GM13976 (cell line): ENCODE measurements around the gene ADD3.

Experiments
- DNase-seq: peaks from one replicate; pipeline ENCODE4 v3.0.0; 2012; ENCODE audit warnings: low spot score
- in situ Hi-C: fragments of 300-500 bp; cut with MboI; formaldehyde crosslinking; loops from one replicate; pipeline ENCODE4 v1.12.0; 2022; ENCODE audit warnings: low sequenced_read_pairs, mixed read lengths, inconsistent platforms; ENCODE audit not compliant: unreplicated experiment
- TF ChIP-seq, protein P1 (sequence below): IDR thresholded peaks from 2 replicates; pipeline ENCODE4 v1.5.1; 2012; ENCODE audit warnings: borderline replicate concordance, mild to moderate bottlenecking; ENCODE audit not compliant: insufficient read depth; ENCODE audit errors: extremely low read depth, missing control alignments, control extremely low read depth

Gene ADD3

DNA sequence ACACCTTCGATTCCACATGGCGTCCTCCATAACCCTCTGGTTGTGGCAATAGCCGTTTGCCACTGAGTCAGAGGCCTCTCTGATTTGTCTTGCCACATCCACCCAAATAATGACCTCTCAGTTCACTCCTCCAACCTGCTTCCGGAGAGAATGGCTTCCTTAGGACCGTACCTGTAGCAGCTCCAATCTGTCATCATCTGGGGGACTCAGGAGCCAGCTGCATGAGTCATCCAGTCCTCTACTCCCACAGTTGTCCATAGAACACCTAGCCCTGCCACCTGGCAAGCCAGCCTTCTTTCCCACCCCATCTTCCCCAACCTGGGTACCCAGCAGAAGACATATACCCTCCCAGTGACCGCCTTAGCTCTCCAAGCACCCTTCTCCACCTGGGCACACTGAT is 135.2 kb downstream of the ADD3 start:
- TF ChIP-seq, protein P1, sequence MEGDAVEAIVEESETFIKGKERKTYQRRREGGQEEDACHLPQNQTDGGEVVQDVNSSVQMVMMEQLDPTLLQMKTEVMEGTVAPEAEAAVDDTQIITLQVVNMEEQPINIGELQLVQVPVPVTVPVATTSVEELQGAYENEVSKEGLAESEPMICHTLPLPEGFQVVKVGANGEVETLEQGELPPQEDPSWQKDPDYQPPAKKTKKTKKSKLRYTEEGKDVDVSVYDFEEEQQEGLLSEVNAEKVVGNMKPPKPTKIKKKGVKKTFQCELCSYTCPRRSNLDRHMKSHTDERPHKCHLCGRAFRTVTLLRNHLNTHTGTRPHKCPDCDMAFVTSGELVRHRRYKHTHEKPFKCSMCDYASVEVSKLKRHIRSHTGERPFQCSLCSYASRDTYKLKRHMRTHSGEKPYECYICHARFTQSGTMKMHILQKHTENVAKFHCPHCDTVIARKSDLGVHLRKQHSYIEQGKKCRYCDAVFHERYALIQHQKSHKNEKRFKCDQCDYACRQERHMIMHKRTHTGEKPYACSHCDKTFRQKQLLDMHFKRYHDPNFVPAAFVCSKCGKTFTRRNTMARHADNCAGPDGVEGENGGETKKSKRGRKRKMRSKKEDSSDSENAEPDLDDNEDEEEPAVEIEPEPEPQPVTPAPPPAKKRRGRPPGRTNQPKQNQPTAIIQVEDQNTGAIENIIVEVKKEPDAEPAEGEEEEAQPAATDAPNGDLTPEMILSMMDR, result no peak
- no peak for DNase-seq
- in situ Hi-C loops, result no loop called here

DNA sequence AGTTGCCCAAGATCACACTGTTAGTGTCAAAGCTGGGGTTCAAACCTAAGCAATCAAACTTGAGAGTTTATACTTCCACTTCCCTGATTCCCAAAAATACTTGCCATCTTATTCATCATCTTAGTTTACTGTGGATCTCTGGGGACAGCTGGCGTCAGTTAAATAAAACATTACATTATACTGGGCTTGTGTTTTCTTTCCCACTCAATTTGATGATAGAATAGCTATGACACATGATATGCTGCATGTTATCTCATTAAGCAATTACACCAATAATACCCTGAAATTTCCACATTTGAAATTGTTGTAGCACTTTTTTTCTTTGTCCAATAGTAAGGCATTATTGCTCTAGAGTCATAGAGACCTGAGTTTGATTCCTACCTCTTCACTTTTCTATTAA is 136.7 kb downstream of the ADD3 start:
- in situ Hi-C loops, result no loop called here
- TF ChIP-seq, protein P1, result no peak
- DNase-seq, result no peak

DNA sequence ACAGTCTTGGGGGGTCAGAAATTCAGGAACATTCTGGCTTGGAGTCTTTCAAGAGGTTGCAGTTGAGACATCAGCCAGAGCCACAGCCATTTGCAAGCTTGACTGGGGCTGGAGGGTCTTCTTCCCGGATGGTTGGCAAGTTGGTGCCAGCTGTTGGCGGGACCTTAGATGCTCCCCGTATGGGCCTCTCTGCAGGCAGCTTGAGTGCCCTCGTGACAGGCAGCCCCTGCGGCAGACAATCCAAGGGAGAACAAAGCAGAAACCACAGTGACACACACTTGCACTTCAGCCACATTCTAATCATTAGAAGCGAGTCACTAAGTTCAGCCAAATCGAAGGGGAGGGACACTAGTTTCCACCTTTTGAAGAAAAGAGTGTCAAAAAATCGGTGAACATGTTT is 140.2 kb downstream of the ADD3 start:
- in situ Hi-C loops, result no loop called here
- TF ChIP-seq, protein P1, result no peak
- DNase-seq, result no peak

DNA sequence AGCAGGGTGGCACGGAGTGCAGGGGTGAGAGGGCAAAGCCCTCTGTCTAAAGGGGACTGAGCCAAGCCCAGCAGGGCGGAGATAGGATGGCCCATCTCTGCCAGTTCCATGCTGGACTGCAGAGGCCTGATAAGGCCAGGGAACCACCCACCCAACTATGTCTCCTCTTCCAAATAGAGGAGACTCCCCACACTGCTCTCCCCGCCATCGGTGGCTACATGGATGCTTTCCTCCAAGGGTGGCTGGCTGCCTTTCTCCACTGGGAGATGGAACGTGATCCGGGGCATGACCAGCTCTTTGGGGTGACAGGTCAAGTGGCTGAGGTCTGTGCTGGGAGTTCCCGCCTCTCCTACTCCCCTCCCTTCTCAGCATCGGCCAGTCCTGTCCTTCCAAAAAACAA is 141.5 kb downstream of the ADD3 start:
- DNase-seq, result no peak
- TF ChIP-seq, protein P1, result no peak
- in situ Hi-C loops, result no loop called here

DNA sequence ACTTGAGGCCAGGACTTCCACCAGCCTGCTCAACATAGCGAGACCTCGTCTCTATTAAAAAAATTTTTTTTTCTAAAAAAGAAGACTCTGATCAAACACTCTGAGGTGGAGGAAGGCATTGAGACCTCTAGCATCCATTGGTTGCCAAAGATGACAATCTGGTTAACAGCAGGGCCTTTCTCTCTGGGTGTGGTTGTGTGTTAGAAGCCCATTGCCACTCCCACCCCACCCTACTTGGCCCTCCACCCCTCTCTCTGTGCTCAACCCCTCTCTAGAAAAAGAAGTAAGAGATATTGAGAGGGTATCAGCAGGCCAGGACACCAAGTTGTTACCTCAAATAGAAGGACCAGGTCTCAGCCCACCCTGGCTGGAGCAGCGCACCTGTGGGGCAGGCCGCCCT is 142.3 kb downstream of the ADD3 start:
- TF ChIP-seq, protein P1, result no peak
- no peak for DNase-seq
- in situ Hi-C loops, result no loop called here

DNA sequence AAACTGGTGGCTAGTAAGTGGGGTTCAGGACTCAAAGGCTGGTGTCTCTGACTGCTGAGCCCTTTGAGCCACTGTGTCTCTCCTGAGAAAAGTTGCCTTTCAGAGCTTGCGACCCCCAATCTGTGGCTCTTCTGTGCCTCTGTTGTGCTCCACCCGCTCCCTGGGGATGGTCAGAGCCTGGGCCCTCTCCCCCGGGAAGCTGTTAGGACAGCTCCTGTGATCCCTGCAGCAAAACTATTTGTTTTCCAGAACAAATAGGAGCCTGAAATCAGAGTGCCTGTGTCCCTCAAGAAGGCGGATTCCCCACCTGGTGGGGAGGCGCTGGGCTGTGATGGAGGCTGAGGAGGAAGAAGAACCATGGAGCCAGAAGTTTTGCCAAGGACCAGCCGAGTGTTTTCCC is 143.2 kb downstream of the ADD3 start:
- in situ Hi-C loops, result no loop called here
- no peak for DNase-seq
- TF ChIP-seq, protein P1, result no peak

DNA sequence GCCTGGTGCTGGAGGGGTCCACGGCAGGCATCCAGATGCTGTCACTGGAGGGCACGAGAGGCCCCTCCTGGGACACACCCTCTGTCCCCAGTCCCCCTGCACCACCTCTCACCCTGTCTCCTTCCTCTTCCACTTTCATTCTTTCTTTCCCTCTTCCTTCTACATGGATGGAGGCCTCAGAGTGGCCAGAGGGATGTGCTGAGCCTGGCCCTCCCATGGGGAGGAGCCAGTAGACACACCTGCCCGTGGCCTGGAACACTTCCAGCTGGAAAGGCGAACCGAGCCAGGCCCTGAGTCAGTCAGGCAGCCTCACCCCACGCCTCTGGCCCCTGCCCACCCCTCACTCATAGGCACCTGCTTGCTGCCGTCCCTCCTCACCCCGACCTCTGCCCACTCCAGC is 143.7 kb downstream of the ADD3 start:
- TF ChIP-seq, protein P1, result no peak
- no peak for DNase-seq
- in situ Hi-C loops, result no loop called here
